ENCODE results near the gene KCTD15.
A peak's percentile ranks its signal among the peaks of the same experiment; 100 is the strongest.

KCTD15 gene, protein sequence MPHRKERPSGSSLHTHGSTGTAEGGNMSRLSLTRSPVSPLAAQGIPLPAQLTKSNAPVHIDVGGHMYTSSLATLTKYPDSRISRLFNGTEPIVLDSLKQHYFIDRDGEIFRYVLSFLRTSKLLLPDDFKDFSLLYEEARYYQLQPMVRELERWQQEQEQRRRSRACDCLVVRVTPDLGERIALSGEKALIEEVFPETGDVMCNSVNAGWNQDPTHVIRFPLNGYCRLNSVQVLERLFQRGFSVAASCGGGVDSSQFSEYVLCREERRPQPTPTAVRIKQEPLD

DNA sequence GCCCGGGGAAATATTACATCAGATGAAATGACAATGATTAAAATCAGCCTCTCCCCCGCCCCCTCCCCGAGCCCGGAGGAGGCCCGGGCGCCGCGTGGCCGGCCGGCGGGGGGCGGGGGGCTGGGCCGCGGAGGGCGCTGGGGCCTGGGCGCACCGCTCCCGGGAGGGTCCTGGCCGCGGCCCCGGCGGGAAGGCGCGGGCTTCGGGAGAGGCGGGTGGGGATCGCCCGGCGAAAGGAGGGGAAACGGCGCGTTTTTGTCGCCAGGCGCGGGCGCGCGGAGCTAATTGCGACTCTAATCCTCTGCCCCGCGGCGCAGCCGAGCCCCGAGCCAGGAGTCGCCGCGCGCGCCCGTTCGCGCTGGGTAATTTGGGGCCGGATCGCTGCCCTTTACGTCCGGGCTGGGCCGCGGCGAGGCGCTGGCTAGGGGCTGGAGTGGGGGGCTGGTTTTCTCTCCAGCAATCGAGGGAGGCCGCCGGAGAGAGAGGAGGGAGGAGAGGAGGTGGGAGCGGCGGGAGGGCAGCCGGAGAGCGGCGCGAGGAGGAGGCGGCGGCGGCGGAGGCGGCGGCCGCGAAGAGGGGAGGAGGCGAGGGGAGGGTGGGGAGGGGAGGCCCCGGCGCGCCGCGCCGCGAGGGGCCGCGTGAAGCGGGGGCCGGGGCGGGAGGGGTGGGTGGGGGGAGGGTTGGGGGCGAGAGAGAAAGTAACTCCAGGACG lies at the start of gene KCTD15:
Gene KCTD15, plus strand, starts transcription at position 707 of the 712 bp plus-strand sequence. CDS start 3,585 bp downstream, outside the sequence.
- DNase-seq = peak in 1 of 2 donors; percentile 46

DNA sequence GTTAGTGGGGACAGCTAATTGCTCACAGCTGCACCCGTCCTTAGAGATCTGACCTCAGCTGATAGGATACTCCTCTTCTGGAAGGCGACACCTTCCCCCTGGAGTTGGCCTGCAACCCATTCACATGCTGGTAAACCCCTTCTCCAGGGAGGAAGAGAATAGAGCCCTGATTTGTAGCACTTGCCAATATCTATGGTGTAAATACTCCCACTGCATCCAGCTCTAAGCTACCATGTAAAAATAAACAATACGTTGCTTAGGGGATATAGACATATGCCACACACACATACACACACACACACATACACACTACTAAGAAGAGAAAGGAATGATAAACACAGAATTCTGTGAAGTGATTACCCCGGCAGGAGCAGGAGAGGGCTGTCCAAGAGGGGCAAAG lies 49.4 kb upstream of the KCTD15 start:
- no peak for DNase-seq

DNA sequence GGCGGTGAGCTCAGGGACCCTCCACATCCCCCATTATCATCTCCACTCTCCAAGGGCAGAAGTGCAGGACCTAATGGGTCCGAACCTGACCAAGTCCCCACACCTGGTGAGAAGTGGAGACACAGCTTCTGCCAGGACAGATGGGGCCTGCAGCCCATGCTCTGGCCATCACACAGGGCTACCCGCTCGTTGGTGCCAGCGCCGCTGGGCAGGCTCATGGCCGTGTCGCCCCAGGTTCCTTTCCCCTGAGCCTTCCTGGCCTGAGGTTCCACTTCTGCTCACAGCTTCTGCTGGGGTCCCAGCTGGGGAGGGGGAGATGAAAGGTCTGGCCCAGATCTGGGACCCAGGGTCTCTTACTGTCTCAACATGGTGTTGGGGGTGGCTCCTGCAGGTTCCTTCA lies 48.4 kb upstream of the KCTD15 start:
- no peak for DNase-seq

DNA sequence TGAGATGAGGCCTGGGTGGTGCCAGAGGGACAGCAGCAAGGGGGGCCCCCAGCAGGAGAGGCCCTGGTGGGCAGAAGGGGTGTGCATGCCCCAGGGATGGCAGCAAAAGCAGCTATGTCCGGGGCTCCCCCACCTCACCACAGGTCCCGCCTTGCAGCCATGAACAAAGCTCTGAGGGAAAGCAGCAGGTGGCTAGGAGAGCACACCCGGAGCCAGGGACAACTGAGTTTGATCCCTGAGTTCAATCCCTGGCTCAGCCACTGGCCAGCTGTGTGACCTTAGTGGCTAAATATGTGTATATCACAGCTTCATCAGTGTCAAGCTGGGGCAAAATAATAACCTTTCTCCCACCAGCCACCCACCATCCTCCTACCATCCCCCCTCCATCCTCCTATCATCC lies 47.7 kb upstream of the KCTD15 start:
- no peak for DNase-seq

DNA sequence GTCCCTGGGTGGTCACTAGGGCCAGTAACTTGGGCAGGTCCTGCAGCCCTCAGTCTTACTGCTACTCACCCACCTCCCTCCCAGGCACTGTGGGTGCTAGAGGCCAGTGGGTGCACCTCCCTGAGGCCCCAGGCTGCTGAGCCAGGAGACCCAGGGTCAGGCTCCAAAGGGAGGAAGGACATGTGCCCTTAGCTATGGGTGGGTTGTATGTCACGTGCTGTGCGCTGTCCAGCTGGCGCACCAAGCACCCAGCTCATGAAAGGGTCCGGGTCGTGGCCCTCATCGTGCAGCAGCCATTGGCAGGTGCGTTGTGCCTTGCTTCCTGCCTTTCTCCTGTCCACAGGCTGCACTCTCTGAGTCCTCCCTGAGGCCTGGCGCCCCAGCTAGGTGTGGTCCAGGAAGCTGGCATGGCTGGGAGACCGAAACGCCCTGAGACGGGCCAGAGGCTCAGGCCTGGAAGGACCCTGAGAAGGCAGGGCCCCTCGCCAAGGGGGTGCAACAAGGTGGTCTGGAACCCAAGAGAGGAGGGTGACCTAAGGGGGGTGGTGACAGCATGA lies 47.0 kb upstream of the KCTD15 start:
- DNase-seq = no peak

DNA sequence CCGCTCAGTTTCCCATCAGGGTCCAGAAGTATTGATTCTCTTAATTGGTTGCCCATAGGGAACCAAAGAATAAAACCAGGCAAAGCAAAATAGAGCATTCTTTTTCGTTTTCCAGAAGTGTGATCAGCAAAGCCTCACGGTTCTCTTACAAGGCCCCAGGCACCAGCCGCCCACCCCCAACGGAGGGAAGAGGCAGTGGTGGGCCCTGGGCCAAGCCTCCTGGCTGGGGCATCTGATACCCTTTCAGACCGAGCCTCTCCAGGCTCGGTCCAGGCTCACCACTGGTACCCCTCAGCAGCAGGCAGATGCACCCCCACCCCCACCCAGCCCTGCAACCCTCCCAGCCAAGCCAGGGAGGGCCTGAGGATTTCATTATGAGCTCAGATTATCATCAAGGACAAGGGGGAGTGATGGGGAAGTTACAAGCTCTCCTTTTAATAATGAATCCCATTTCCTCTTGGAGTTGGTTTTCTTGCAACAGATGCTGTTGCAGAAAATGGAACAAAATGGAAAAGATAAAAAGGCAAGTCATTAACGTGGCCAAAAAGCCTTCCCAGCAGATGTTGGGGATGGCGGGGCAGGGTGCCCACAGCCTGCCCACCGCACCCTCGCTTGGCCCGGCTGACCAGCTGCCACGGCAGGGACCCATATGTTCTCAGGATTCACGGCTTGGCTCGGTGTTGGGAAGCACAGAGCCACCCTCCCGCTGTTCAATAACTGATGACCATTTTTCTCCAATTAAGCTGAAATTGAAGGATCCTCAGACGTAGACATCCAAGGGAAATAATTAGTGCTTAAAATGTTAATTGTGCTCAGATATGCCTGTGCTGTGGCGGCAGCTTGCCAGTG lies 45.9 kb upstream of the KCTD15 start:
- no peak for DNase-seq

DNA sequence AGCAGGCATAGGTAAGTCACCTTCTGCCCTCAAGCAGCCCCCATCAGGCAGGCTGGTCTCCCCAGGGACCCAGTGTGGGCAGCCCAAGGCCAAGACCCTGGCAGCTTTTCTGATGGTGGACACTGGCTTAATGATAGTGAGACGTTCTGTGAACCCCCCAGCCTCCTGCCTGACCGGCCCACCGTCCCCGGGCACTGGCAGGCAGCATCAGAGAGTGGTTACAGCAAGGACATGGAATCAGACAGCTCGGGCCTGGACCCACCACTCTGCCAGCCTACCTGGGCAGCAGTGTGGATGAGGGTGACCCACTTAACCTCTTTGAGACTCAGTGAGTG lies 45.3 kb upstream of the KCTD15 start:
- DNase-seq = no peak

DNA sequence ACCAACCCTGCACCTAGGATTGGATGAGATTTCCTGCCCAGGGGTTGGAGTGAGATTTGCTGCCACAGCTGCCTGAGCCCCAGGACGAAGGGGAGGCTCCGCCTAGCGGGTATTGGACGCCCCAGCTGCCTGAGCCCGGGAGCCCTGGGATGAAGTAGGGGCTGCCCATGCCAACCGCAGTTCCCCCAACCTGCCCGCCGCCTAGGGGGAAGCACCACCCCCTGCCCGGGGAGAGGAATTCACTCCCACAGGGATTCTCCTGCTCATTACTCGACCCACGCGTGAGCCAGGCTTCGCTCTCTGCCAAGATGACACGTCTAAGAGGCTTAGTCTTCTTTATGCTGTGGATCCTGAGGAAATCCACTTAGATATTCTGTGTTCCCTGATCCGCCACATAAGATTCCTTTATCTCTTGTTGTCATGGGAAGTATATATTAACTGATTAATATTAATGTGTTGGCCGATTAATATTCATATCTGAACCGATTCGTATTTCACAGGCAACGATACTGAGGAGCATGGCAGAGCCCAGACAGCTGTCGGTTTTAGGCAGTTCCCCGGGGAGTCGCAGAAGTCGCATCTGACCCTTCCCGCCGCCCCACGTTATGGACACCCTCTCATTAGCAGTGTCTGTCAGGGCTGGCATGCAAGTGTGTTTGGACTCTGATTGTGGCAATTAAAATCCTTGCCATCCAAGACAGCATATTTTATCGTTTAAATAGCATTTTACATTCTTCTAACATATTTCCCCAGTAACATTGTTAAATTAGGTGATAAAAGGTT lies 44.5 kb upstream of the KCTD15 start:
- DNase-seq = no peak

DNA sequence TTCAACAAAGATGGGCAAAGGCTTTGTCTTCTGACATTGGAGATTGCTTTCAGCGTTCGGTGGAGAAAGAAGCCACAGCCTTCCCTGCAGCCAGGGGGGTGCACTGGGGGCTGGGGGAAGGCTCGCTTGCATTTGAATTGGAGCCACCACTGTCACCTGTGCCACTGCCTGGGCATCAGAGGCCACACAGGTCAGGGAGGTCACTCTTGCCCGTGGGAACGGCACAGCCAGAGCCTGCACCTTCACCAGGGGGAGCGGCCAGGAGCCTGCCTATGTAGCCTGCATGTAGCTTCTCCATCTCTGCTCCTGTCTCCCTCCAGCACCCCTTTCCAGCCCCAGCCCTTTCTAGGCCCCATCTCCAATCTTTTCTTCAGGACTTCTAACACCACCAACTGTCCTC lies 43.7 kb upstream of the KCTD15 start:
- DNase-seq = no peak

DNA sequence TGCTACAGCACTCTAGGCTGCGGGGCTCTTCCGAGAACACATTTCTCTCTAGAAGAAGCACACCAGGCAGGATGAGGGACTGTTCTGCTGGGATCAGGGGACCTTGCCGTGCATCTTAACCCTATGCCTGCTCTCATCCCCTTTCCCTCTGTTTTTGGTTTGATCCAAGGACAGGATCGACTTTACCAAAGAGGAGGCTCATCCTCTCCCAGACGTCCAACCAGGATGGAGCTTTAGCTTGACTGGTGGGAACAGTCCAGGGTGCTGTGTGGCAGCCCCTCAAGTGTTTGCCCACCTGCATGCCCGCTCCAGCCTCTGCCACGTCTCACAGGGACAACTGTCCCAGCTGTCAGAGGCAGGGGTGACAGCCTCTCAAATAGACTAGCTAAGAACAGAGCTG lies 42.3 kb upstream of the KCTD15 start:
- DNase-seq = no peak

DNA sequence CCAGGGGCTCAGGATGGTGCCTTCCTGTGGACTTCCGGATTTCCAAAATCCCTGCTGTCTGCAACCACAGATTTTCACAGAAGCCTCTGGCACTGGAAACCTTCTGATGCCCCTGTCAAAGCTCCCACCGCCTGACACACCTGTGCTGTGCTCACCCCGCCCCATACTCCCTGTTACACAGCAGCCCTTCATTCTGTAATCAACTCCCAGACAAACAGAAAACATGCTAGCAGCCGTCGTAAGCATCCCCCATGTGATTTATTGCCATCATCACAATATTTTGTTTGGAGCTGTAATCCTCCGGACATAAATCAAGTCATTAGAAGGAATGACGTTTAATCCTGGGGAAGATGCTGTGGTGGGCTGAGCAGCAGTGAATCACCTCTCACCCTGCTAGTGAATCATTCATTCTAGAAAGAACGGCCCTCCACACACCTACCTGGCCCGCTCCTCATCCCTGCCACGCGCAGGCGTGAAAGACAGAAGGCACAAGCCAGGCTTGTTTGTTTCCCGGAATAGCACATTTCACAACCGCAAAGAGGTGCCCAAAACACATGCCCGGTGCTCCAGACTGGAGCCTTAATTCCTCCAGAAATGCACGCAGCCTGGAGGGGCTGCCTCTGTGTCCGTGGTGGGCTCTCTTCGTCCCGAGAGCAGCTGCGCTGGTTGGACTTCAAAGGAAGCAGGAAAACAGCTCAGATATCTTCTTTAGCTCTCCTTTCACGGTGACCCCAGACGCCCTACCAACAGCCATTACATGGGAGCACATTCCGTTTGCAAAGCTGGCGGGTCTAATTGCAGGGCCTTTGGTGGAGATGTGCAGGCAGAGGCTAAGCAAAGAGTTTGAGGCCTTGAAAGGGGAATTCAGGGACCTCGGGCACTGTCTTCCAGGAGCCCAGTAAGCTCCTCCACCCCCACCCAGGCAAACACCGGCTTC lies 41.3 kb upstream of the KCTD15 start:
- DNase-seq = no peak

DNA sequence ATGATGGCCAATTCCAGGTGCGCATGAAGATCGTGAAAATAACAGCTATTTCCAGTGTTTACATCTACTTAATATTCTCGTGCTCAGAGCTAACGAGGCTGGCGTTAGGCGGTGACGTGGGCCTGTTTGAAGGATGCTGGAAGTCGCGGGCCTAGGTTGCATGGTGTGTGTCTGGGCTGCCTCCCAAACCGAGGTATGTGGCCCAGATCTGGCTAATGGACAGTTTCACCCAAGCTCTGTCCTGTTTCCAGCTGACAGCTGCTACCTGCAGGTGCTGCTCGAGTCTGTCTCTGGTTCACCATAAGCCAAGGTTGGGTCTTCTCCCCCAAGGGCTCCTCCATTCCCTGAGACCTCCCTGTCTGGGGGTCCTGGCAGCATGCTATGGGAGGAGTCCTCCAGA lies 40.5 kb upstream of the KCTD15 start:
- no peak for DNase-seq

DNA sequence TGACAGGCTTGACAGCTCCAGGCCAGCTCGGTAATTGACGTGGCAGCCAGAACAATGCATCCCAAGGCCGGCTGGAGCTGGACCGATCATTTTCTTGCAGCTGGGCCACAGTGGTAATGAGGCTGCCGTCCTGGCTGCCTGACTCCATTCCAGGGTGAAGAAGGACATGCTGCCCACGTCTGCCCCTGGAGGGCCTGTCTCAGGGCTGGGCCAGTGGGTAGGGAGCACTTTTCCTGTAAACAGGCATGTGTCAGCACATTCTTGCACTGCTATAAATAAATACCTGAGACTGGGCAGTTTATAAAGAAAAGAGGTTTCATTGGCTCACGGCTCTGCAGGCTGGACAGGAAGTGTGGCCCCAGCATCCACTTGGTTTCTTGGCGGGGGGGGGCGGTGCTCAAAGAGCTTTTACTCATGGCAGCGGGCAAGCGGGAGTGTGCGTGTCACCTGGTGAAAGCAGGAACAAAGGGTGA lies 38.1 kb upstream of the KCTD15 start:
- no peak for DNase-seq

DNA sequence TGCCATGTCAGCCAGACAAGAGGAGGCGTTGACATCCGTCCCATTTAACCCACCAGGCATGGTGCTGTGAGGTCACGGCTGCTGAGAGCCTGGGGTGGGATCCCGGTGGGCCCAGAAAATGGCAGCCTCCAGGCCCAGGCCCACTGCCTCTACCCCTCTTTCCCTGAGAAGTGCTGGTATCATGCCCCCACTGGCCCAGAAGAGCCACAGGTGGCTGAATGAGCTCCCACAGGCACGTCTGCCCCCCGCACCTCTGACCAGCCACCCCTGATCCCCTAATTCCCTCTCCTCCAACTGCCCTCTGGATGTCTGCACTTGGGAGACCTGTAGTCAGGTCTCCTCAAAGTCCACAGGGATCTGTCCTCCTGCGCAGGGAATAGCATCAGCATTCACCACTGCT lies 37.3 kb upstream of the KCTD15 start:
- DNase-seq = no peak

DNA sequence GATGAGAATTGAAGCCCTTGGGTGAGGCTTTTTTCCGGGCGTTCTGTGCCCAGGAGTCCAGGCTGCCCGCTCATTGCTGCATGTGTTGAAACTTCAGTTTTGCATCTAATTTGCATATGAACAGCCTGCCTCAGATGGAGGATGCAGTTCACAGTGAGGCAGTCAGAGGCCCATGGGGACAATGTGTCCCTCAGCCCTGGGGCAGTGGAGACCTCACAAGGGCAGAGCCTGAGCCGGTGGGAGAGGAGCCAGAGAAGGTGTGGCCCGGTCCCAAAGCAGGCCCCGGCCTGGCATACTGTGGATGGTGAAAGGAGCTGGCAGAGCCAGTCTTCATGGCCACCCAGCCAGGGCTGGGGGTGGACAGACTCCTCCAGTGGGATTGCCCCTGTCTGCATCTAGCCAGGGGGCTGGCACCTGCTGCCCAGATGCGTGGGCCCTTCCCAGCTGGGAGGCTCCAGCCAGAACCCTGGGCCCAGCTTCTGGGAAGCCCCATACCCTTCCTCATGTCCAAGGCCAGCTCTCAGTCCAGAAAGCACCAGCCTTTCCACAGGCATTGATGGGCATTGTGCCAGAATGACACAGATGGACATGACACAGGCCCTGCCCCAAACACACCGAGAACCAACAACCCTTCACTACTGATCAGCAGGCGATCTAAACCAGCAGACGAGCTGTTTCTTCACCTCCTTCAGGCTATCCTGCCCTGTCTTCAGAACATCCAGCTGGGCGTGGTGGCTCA lies 32.9 kb upstream of the KCTD15 start:
- DNase-seq = no peak

DNA sequence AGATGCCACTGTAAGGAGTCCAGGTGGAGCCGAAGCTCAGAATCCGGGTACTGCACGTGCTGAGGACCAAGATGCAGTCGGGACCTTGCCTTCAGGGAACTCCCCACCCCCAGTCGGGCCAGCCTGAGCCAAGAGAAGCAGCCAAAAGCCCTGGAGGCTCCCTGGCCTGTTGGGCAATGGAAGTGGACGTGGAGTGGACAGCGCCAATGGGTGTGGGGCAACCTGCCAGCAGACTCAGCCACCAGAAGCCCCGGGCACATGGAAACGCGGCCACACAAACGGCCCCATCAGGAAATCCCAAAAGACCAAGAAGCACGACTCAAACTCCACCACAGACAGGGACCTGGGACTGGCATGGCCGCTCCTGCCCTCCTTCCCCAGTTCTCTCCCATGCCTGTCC lies 30.0 kb upstream of the KCTD15 start:
- no peak for DNase-seq

DNA sequence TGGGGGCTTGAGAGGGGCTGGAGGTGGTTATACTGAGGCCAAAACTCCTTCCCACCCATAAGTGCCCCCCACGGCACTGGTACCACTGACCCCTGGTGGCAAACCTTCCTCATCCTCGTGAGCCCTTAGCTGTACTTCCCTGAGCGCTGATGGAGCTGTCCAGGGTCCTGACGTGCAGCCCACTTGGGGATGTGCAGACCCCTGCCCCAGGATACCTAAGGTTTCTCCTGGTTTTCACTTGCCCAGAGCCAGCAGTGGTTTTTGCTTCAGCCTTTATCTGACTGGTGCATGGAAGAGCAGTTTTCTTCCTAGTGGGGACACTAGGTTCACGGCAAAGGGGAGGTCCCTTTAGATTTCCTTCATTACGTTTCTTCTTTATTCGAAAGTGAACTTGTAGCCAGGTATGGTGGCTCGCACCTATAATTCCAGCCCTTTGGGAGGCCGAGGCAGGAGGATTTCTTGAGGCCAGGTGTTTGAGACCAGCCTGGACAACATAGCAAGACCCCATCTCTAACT lies 28.7 kb upstream of the KCTD15 start:
- no peak for DNase-seq

DNA sequence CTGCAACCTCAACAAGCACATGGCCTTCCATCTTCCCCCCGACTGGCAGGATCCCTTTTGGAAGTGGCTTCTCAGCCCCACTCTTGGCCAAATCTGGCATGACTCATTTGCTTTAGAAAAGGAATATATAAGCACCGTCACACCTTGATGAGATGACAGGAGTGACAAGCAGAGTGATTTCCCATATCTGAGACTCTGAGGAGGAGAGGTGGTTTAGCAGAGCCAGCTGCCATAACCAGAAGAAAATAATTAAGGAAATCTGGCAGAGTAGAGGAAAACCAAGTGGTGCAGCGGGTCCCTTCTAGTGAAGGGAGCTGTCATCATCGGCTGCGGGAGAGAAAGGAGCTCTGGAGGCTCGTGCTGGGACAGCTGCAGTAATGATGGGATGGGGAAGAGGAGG lies 27.5 kb upstream of the KCTD15 start:
- no peak for DNase-seq

DNA sequence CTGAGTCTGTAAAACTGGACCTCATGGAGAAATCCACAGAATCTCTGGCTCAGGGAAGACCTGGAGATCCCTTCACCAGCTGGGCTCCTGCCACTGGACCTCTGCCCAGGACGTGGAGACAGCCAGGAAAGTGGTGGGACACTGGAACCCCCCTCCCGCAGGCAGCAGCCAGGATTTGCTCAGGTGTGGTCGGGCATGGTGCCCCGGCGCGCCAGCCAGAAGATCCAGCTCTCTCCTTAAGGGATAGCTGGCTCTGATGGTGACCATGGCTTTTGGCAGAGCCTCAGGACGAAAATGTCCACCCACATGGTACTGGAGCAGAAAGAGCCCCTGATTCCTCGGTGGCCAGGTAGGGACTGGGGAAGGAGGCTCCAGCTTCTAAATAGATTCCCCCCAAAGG lies 26.6 kb upstream of the KCTD15 start:
- no peak for DNase-seq

DNA sequence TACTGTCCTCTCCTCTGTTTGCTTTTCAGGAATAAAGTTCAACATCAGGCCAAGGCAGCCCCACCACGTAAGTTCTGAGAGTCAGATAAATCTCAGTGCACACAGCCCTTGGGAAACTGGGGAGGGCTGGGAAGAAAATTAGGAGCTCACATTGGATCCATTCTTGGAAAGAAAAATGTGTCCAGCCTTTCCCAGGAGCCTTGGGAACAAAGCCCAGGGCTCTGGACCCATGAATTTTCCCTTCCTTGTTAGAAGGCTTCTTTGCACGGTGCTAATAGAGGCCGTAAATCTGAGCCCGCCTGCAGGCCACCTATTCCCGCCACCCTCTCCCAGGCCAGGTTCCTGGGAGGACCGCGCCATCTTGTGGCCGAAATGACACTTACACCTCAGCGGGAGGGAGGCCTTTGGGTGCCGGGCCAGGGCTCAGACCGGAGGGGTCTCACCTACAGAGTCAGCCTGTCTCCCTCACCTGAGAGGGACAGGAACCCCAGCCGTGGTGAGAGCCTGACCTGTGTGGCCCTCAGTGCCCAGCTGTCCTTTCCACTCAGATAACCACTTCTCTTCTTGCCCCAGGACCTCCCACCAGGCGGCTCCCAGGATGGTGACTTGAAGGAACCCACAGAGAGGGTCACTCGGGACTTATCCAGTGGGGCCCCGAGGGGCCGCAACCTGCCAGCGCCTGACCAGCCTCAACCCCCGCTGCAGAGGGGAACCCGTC lies 25.1 kb upstream of the KCTD15 start:
- DNase-seq = peak; percentile 29 to 36
